Activated CD8-positive, alpha-beta memory T cell treated with anti-CD3 and anti-CD28 coated beads, Interleukin-2, amount 50 U/mL, for 24 hours (primary cell): ENCODE measurements around the gene DMAP1.
"Not testable (repeated sequence)": the region's sequence is repeated elsewhere in the genome, so short reads cannot be mapped to it uniquely, and the experiment has no call there.

Source experiments
- DNase-seq: peaks from one replicate; pipeline ENCODE4 v3.0.0-alpha.2; 2020; ENCODE audit errors: extremely low read depth

Gene DMAP1, protein sequence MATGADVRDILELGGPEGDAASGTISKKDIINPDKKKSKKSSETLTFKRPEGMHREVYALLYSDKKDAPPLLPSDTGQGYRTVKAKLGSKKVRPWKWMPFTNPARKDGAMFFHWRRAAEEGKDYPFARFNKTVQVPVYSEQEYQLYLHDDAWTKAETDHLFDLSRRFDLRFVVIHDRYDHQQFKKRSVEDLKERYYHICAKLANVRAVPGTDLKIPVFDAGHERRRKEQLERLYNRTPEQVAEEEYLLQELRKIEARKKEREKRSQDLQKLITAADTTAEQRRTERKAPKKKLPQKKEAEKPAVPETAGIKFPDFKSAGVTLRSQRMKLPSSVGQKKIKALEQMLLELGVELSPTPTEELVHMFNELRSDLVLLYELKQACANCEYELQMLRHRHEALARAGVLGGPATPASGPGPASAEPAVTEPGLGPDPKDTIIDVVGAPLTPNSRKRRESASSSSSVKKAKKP

GRCh38 chr1:44213222-44214112 lies at the start of gene DMAP1:
TSS of gene DMAP1 (plus strand) at chr1:44213471. CDS start at chr1:44213754, 283 bp downstream.
- peak; percentile 62 for DNase-seq

DNA sequence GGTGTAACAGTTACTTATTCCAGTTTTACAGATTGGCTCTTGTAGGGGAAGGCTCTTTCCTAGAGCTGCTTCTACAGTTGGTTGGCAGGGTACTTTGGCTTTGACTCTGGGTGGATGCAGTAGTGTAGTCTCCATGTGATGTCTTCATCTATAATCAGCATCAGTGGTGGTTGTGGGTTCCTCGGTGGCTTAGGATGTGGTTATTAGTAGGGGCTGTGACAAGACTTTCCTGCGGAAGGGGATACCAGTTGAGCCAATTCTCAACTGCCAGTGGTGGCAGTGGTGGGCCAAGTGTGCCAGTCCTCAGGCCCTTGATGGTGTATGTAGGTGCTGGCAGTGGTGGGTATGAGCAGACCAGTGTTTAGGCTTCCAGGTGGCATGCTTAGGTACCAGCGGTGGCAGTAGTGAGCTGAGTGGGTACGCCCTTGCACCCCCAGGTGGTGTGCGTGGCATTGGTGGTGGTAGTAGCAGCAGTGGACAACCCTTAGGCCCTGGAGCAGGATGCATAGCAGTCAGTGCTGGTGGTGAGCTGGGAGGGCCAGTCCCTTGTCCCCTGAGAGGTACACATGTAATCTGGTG lies 44.7 kb upstream of the DMAP1 start:
- DNase-seq = no peak

DNA sequence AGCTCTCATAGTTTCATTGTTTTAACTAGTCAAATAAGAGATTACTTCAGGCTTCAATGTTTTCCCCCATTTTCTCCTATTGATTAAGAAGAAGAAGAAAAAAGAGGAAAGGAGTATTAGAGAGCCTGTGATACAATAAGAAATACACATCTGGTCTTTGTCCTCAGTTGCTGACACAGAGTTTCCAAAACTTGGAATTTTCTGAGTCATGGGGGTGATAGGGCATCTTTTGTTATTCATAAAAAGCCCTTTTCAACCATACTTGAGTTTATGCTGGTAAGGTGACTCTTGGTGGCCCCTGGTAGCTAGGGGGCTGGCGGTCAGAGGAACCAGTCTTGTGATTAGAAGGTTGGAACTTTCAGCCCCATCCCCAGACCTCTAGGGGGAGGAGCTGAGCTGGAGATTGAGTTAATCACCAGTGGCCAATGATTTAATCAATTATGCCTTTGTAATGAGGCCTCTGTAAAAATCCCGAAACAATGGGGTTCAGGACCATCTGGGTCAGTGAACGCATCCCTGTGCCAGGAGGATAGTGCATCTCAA lies 42.9 kb upstream of the DMAP1 start:
- DNase-seq = no peak

- no peak for DNase-seq
Observed at GRCh38 chr1:44174630-44175029, 38.6 kb upstream of the DMAP1 start.

- DNase-seq = no peak
Observed at GRCh38 chr1:44200336-44200735, 12.9 kb upstream of the DMAP1 start.

DNA sequence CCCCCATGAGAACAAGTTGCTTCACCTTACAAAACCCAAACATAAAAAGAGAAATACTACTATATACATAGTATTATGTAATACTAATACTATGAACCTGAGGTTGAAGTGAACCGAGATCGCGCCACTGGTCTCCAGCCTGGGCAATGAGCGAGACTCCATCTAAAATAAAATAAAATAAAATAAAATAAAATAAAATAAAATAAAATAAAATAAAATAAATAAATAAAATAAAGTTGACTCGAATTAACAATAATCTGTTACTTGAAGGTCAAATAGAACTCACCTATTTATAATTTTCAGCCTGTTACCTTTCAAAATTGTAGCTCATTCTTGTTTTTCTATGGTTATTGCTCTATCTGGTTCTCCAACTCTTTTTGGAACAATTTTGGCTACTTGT lies 6.7 kb upstream of the DMAP1 start:
- not testable (repeated sequence) for DNase-seq

GRCh38 chr1:44208226-44208625 lies 5.0 kb upstream of the DMAP1 start:
- DNase-seq = no peak

GRCh38 chr1:44210595-44210994 lies 2.7 kb upstream of the DMAP1 start:
- no peak for DNase-seq

GRCh38 chr1:44212355-44213221 lies 683 bp upstream of the DMAP1 start:
- DNase-seq = no peak

DNA sequence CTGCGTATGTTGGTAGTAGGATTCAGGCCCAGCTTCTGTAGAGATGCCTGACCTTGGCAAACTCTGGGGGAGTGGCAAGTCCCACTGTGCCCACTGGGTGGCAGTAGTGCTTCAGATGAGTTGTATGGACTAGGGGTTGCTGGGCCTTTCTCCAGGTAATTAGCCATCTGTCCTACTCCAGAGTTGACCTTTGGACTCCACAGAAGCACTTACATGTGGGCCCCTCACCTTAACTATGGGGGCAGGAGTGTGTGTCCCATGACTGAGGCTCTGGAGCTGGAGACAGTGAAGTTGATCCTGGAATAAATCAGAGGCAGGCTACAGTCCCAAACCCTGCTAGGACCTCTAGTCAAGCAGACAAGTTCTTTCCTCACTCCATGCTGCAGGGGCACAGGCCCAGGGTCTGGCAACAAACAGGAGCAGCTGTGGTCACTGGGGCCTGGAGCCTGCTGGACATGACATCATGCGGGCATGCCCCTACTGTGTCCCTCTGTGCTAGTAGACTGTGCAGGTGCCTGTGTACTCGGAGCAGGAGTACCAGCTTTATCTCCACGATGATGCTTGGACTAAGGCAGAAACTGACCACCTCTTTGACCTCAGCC lies 4.6 kb downstream of the DMAP1 start:
- DNase-seq = peak; percentile 49

DNA sequence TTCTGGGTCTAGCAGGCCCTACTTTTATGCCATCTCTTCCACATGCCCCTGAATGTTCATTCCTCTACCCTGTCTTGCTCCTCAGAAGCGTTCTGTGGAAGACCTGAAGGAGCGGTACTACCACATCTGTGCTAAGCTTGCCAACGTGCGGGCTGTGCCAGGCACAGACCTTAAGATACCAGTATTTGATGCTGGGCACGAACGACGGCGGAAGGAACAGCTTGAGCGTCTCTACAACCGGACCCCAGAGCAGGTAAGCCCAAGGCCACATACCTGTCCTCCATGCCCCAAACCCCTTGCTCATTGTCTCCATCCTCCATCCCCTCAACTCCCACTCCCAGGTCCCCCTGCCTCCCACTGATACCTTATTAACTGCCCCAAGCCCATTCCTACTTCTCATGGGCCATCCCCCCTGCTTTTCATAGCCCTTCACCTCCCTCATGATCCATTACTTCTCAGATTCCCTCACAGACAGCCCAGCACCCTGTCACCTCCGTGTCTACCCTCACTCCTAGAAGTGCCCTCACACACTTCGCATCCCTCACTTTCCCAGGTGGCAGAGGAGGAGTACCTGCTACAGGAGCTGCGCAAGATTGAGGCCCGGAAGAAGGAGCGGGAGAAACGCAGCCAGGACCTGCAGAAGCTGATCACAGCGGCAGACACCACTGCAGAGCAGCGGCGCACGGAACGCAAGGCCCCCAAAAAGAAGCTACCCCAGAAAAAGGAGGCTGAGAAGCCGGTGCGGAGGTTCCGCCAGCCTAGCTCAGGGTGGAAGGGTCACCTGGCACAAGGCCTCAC lies 5.4 kb downstream of the DMAP1 start:
- DNase-seq = no peak

- no peak for DNase-seq
Observed at GRCh38 chr1:44219301-44219626, 6.0 kb downstream of the DMAP1 start.

DNA sequence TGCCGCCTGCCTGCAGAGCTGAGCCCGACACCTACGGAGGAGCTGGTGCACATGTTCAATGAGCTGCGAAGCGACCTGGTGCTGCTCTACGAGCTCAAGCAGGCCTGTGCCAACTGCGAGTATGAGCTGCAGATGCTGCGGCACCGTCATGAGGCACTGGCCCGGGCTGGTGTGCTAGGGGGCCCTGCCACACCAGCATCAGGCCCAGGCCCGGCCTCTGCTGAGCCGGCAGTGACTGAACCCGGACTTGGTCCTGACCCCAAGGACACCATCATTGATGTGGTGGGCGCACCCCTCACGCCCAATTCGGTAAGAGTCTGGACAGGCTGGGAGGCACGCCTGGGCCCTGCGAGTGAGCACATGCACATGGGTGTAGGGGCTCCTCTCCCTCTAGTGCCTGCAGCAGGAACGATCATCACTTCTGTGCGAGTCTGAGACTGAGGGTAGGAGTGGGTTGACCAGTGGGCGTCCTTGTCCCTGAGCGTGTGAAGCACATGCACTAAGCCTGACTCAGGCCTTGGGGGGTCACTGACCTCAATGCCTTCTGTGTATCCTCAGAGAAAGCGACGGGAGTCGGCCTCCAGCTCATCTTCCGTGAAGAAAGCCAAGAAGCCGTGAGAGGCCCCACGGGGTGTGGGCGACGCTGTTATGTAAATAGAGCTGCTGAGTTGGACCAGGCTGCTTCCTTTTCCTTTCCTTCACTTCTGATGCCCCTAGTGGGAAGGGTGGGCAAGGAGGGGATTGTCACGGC lies 6.9 kb downstream of the DMAP1 start:
- DNase-seq = no peak

- DNase-seq = no peak
Observed at GRCh38 chr1:44220755-44221154, 7.5 kb downstream of the DMAP1 start.

DNA sequence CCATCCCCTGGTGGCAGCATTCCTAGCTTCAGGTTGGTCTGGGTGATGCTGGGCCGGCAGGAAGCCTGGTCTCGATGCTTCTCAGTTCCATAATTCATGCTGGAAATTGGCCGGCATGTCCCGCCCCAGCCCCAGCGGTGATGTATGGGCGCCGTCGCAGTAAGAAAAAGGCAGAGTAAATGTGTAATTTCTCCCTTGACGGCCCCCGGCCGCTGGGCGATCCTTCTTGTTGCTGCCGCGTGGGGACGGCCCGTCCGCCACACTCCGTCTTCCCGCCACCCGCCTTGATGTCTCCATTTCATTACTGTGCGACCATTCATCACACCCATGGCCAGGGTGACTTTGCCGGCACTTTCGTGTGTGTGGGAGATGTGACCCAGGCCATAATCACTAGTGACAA lies 8.5 kb downstream of the DMAP1 start:
- no peak for DNase-seq

DNA sequence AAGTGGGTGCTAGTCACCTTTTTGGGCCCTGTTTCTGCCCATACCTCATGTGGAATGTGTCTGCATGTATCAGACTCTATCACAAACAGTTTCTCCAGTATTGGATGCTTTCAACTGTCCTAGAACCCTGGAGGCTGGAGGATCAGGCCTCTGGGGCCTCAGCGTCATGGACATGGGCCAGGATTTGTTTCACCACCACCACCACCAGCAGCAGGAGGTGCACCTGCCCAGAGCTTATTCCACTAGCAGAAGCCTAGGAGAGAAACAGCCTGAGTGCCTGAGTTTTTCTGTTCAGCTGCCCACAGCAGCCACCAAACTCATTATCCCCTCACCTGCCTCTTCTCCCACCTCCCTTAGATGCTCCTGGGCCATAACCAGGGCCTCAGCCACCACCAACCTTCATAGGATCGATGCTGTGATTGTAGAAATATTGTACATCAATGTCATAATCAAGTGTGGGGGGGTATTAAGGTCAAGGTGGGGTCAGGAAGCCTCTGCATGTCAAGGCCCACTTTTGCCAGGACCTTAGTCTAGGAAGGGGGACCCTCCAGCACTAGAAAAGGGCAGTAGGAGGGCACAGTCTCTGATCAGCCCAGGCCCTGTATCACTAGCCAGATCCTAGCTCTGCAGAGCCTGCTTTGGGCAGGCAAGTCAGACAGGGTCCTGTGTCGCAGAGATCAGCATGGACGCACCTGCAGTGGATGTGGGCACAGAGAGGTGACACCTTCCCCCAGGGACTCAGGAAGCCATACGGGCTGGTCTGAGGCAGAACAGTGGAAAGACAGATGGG lies 9.3 kb downstream of the DMAP1 start:
- DNase-seq = no peak

DNA sequence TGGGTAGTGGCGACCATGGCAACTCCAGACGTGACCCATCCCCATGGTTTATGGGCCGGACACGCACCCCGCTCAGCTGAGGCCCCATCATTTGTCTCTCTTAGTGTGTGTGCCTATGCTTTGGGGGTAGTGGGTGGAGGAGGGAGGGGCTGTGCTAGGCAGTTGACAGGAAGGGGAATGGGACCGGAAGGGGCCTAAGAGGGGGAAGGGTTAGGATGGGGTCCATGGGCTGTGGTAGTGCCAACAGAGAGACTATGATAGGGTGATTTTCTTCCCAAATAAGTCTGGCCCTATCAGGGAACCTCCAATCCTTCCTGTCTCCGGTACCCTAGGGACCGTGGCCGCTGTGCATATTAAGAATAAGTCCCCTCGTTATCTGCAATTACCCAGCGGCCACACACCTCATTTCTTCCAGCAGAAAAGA lies 9.9 kb downstream of the DMAP1 start:
- no peak for DNase-seq

GRCh38 chr1:44225761-44226160 lies 12.5 kb downstream of the DMAP1 start:
- no peak for DNase-seq
